GM13976 (cell line): ENCODE results near the gene NCK2.

Experiments
- DNase-seq: peaks from one replicate; pipeline ENCODE4 v3.0.0; 2012; ENCODE audit warnings: low spot score
- in situ Hi-C: fragments of 300-500 bp; cut with MboI; formaldehyde crosslinking; loops from one replicate; pipeline ENCODE4 v1.12.0; 2022; ENCODE audit warnings: low sequenced_read_pairs, mixed read lengths, inconsistent platforms; ENCODE audit not compliant: unreplicated experiment
- TF ChIP-seq, protein P1 (sequence below): IDR thresholded peaks from 2 replicates; pipeline ENCODE4 v1.5.1; 2012; ENCODE audit warnings: borderline replicate concordance, mild to moderate bottlenecking; ENCODE audit not compliant: insufficient read depth; ENCODE audit errors: extremely low read depth, missing control alignments, control extremely low read depth

Gene NCK2

GRCh38 chr2:105777506-105778055 lies 32.9 kb downstream of the NCK2 start:
- TF ChIP-seq, protein P1, sequence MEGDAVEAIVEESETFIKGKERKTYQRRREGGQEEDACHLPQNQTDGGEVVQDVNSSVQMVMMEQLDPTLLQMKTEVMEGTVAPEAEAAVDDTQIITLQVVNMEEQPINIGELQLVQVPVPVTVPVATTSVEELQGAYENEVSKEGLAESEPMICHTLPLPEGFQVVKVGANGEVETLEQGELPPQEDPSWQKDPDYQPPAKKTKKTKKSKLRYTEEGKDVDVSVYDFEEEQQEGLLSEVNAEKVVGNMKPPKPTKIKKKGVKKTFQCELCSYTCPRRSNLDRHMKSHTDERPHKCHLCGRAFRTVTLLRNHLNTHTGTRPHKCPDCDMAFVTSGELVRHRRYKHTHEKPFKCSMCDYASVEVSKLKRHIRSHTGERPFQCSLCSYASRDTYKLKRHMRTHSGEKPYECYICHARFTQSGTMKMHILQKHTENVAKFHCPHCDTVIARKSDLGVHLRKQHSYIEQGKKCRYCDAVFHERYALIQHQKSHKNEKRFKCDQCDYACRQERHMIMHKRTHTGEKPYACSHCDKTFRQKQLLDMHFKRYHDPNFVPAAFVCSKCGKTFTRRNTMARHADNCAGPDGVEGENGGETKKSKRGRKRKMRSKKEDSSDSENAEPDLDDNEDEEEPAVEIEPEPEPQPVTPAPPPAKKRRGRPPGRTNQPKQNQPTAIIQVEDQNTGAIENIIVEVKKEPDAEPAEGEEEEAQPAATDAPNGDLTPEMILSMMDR, result no peak
- DNase-seq, result no peak
- in situ Hi-C loops, result no loop called here

- in situ Hi-C loops, result no loop called here
- no peak for DNase-seq
- TF ChIP-seq, protein P1, result no peak
Observed at GRCh38 chr2:105778080-105778607, 33.4 kb downstream of the NCK2 start.

DNA sequence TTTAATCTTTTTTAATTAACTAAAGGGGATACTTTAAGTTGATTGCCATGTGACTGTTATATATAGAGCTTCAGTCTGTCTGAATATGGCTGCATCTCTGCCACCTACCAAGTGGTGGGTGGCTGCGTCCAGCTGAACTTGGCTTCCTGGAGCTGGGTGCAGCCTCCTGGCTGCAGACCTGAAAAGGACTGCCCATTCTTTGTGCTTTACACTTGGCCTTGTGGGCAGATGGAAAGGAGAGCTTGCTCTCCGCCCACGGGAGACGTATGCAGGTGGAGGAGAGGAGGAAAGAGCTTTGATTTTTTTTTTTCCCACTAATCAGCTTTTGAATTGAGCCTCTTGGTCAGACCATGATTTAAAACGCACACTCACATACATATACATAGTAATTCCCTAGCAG lies 34.7 kb downstream of the NCK2 start:
- DNase-seq, result no peak
- in situ Hi-C loops, result no loop called here
- TF ChIP-seq, protein P1, result no peak

DNA sequence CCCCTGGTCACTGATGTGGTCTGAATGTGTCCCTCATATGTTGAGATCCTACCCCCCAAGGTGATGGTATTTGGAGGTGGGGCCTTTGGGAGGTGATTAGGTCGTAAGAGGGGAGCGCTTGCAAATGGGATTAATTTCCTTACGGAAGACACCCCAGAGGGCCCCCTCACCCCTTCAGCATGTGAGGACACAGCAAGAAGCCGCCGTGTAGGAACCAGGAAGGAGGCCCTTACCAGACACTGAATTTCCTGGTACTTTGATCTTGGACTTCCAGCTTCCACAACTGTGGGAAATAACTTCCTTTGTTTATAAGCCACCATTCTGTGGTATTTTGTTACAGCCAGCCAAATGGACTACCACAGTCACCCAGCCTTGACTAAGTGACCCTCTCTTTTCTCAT lies 35.9 kb downstream of the NCK2 start:
- in situ Hi-C loops, result no loop called here
- TF ChIP-seq, protein P1, result no peak
- no peak for DNase-seq

- in situ Hi-C loops, result no loop called here
- TF ChIP-seq, protein P1, result no peak
- no peak for DNase-seq
Observed at GRCh38 chr2:105781274-105781978, 36.7 kb downstream of the NCK2 start.

DNA sequence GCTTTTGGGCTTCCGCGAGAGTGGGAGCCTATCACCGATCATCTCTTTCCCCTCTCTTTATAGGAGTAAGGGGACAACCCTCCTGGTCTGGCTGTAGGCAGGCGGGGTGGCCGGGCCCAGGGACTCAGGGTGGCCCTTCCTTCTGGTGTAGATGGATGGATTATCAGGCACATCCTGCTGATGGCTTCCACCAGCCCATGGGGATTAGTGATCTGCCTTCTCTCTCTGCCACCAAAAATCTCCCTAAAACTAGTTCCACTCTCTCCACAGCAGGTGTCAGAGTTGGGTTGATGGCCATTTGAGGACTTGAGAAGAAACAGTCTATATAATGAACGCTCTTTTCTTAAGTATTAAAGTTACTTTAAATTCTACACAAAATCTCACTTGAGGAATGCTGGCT lies 37.4 kb downstream of the NCK2 start:
- no peak for DNase-seq
- in situ Hi-C loops, result no loop called here
- TF ChIP-seq, protein P1, result peak; percentile 16

DNA sequence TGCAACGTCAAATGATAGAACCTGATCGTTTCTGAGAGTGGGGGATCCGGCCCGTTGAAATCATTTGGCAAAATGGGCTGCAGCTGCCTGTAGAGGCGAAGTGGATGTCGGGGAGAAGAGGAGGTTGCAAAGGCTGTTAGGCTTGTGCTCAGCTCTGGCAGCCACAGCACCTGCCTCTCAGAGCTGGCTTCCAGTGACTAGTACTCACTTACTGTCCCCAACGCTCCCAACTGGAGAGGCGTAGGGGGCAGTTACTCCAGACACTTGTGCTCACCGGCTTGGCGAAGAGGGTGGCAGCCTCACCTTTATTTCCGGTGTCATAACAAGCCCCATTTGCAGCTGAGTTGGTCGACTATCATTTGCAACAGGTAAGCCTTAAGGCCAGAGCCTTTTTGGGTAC lies 37.9 kb downstream of the NCK2 start:
- no peak for DNase-seq
- TF ChIP-seq, protein P1, result no peak
- in situ Hi-C loops, result no loop called here
